NCI-H2107 treated with DMSO at 0.1 percent for 48 hours (cell line): ENCODE data around the gene PKMYT1.

Experiments
- DNase-seq: peaks from one replicate; lab custom pipeline; 2025; ENCODE audit not compliant: unreplicated experiment; lab: John Stamatoyannopoulos, UW

The PKMYT1 gene

DNA sequence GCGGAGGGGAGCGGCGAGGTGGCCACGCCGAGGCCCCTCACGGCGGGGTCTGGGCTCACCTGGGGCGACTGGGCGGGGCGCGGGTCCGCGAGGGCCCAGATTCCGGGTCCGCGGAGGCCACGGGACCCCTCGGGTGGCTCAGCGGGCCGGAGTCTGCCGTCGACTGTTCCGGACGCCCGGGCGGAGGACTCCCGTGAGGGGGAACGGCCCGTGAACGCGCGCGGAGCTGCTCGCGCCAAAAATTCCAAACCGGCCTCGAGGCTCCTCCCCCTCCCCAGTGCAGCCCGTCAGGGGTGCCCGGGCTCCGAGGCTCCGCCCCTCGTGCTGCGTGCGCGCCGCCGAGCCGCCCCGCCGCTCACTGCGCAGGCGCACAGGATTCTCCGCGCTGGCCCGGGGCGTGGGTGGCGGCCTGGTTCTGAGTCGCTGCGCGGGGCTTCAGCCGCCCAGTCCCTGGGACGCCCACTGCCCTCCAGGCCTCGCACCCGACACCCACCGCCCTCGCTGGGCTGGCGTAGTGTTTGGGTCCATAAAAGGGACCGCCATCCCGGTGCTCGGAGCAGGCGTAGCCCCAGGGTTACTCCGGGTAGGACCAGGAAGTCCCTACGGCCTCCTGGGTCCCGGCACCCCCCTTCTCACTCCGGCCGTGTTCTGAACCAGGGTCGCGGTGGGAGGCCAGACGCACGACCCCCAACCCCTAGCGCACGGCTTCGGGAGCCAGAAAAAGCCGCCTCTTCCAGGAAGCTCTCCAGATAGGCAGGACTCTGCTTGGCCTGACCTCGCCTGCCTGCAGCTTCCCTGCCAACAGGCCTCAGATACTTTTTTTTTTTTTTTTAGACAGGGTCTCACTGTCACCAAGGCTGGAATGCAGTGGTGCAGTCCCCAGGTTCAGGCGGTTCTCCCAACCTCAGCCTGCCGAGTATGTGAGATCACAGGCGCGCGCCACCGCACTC, at the start of gene PKMYT1:
Gene PKMYT1, minus strand, starts transcription at position 220 of the 950 bp plus-strand sequence. CDS start 789 bp downstream, outside the sequence.
- DNase-seq, result peak; percentile 79

DNA sequence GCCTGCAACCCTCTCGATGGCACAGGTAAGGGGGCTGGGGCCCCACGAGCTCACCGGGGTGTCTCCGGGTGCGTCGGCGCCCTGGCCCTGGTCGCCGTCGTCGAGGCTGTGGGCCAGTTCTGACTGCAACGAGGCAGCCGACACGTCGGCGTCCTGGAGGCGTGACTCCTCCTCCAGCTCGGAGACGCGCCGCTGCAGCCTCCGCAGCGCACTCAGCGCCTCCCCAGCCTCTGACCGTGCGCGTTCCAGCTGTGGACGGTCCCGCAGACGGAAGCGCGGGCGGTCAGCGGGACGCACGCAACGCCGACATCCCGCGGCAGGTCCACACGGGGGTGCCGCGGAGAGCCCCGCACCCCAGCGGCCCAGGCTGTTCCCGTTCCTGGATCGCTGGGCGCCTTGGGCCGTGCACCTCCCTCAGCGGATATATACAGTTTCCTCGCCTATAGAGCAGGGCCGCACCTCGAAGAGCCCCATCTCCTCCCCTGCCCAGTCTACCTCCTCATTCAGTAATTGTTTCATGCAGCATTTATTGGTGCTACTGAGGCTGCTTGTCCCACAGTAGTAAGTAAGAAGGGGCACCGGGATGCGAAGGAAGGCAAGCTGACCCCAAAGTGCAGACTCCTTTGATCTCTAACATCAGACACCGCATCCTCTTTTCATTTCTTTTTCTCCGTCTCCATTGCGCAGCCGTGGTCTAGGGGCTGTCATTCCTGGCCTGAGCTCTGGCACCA, 49.4 kb upstream of the PKMYT1 start:
- DNase-seq, result no peak

DNA sequence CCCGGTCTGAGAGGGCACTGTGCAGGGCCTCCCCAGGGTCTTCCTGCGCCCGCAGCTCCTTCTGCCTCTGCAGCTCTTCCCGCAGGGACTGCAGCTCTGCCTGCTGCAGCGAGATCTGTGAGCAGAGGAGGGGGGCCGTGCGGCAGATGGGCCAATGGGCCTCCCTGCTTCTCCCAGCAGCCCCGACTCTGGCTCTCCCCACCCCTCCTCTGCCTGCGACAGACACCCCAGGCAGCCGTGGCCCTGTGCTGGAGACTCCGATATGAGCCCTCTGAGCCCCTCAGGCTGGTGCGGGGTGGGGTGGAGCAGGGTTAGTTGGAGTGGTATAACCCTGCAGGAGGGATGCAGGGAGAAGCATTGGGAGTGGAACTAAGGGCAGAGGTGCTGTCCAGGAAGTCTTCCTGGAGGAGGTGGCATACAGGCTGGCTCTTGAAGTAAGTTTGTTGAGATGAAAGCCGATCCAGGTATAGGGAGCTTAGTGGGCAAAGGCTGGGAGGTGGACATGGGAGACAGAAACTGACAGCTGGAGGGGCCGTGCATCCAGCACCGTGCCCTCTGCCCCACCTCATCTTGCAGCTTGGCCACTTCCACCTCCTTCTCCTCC, 48.6 kb upstream of the PKMYT1 start:
- DNase-seq, result no peak

GRCh38 chr16:3027983-3028715, 47.9 kb upstream of the PKMYT1 start:
- DNase-seq, result peak; percentile 71

DNA sequence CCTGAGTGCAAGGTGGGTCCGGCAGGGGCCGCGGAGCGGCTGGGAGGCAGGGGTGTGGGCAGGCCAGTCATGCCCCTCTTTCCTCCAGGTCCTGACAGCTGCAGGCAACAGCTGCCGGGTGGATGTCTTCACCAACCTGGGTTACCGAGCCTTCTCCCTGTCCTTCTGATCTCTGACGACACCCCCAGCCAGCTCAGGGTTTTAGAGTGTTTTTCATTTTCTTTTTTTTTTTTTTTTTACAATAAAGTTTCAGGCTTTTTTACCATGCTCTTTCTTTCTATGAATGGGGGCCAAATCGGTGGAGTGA, 47.2 kb upstream of the PKMYT1 start:
- DNase-seq, result no peak

GRCh38 chr16:3026609-3027488, 46.6 kb upstream of the PKMYT1 start:
- DNase-seq, result no peak

DNA sequence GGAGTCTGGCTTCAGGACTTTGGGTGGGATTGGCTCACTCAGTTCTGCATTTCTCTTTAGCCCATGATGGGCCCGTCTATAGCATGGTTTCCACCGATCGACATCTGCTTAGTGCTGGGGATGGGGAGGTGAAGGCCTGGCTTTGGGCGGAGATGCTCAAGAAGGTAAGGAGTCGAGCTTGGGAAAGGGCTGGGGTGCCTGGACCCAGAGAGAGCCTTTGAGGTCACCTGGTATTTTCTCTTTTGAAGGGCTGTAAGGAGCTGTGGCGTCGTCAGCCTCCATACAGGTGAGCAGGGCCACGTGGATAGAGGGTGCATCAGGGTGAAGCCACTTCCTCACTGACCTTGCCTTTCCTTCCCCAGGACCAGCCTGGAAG, 45.7 kb upstream of the PKMYT1 start:
- no peak for DNase-seq

- no peak for DNase-seq
Measured at GRCh38 chr16:3025032-3026002, 45.1 kb upstream of the PKMYT1 start.

DNA sequence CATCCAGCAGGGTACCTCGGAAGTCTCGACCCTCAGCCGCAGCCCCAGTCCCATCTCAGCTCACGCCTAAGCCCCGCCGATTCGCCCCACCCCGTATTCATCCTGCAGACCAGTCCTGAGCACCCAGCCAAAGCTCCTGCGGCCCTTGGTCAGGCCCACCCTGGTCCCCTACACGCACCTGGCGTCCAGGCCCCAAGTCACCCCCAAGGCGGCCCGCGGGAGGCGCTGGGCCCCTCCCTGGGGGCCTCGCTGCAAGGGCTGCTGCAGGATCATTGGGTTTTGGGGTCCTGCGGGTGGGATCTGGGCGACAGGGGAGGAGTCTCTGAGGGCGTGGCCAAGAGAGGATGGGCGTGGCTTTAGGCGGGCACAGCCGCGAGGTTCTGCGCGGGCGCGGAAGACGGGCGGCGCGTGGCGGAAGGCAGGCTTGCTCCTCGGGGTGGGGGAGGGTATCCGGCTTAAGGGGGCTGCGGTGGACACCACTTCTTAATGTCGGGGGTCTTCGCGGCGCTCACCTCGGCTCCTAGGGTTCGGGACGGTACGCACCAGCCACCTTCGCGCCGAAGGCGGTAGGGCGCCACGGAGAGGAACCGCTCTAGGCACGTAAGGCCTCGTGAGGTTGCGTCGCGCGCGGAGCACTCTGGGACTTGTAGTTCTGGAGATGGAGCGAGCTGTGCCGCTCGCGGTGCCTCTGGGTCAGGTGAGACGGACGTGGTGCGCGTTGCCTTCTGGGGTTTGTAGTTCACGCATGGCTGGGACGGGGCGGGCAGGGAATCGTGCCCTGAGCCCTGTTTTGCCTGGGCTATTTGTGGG, 43.6 kb upstream of the PKMYT1 start, which contains the start of the genes HCFC1R1 and THOC6:
Gene HCFC1R1, minus strand, starts transcription at position 274 of the 810 bp plus-strand sequence. Its CDS starts 1 bp downstream, at position 273.
Gene THOC6, plus strand, starts transcription at position 367 of the 810 bp plus-strand sequence. Its CDS starts 292 bp downstream, at position 659.
- DNase-seq, result peak; percentile 91

DNA sequence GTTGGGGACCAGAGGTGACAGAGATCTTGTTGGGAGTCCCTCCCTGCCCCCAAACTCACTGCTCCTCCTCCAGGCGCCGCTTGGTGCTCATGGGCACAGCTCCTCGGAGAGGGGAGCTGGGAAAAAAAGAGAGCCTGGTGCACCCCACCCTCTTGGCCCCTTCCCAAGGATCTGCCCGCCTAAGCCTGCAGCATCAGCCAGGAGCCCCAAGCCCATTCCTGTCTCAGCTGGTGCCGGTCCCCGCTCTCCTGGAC, 43.1 kb upstream of the PKMYT1 start:
- DNase-seq, result peak; percentile 35

DNA sequence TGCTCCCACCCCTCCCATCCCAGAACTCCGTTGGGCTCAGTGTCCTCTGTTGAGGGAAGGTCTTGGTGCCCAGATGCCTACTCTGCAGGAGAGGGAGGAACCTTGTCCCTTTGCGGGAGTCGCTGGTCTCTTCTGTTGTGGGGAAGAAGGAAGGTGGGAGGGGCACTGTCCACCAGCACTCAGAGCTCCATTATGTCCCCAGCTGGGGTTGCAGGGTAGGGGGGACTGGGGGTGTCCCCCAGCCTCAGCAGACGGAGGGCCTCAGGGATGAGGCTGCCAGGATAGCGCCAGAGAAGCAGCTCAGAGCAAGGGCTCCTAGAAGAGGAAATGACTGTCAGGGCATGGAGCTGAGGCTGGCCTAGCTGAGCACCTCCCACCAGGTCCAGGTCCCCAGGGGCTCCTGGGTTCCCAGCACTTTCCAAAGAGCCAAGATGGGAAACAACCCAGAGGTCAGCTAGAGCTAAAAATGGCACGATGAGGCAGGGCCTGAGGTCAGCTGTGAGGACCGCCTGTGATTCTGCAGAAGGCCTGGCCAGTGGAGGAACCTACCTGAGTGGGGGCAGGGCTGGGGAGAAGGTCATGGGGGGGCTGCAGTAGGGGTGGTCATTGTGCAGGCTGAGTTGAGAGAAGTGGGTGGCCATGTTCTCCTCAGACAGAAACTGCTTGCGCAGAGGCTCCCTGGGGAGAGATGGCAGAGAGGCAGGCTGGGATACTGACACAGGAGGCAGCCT, 42.6 kb upstream of the PKMYT1 start:
- no peak for DNase-seq

GRCh38 chr16:3022208-3022683, 42.0 kb upstream of the PKMYT1 start:
- no peak for DNase-seq

DNA sequence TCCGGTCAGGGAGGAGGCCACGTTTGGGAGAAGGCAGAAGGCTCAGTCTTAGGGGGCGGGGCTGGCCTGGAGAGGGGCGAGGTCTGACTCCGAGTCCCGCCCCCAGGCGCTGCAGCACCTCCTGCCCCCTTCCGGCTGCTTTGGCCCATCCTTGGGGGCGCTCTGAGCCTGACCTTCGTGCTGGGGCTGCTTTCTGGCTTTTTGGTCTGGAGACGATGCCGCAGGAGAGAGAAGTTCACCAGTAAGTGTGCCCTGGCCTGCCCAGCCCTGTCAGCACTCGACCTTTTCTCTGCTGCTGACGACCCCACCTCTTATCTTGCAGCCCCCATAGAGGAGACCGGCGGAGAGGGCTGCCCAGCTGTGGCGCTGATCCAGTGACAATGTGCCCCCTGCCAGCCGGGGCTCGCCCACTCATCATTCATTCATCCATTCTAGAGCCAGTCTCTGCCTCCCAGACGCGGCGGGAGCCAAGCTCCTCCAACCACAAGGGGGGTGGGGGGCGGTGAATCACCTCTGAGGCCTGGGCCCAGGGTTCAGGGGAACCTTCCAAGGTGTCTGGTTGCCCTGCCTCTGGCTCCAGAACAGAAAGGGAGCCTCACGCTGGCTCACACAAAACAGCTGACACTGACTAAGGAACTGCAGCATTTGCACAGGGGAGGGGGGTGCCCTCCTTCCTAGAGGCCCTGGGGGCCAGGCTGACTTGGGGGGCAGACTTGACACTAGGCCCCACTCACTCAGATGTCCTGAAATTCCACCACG, 41.4 kb upstream of the PKMYT1 start:
- DNase-seq, result no peak

DNA sequence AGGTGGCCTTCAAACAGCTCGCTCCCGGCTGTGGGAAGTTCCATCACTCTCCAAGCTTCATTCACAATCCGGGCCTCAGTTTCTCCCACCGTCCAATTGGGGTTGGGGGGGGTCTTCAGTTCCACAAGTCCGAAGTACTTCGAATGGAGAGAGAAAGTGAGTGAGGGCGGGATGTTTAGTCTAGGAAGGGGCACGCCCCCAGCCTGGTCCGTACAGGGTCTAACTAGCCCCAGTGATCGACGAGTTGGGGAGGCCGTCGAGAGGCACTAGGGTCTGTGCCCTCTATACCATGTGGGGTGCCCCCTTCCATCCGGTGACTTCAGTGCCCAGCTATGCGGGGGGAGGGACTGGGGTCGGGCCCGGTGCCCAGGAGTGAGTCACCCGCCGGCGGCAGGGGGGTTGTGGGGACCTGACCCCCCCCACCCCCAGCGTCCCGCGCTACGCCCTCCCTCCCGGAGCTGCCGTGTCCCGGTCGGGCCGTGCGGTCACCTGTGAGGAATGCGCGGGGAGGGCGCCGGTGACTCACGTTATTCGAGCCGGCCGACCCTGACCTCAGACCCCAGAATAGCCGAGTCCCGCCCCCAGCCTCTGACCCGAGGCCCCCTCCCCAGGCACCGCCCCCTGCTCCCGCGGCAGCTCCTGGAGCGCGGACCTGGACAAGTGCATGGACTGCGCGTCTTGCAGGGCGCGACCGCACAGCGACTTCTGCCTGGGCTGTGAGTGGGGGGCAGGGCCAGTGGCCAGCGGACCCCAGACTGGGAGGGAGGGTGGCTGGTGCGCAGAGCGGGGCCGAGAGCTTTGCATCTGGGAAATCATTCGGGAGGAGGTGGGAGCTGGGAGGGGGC, 40.6 kb upstream of the PKMYT1 start:
- no peak for DNase-seq

DNA sequence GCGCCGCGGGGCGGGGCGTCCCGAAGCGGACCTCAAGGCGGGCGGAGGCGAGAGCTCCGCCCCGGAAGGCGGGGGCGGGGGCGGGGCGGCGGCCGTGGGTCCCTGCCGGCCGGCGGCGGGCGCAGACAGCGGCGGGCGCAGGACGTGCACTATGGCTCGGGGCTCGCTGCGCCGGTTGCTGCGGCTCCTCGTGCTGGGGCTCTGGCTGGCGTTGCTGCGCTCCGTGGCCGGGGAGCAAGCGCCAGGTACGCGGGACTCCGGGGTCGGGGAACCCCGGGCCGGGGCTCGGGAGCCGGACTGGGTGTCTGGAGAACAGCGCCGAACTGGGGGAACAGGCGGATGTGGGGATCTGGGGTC, 40.0 kb upstream of the PKMYT1 start, which contains the start of gene TNFRSF12A:
Gene TNFRSF12A, plus strand, starts transcription at position 122 of the 357 bp plus-strand sequence. Its CDS starts 30 bp downstream, at position 152.
- DNase-seq, result no peak
